WTC11 (cell line): ENCODE measurements around the gene AOC3. TPM values are rescaled to one million over a fixed set of nuclear protein-coding genes. Genes with fewer than 3 reads are reported as not detected.

Experiments
- ATAC-seq: fragments of 200-7000 bp; cut with Tn5 transposase; 2 replicates; pipeline ENCODE4 v1.10.0; 2021; ENCODE audit warnings: mild to moderate bottlenecking, moderate library complexity
- CTCF ChIA-PET: fragments of 300-600 bp; sonication (Branson Sonifier 250); formaldehyde crosslinking; loops from one replicate; lab custom pipeline; 2021; ENCODE audit warnings: antibody characterized with exemption; lab: Charles Lee
- POLR2A ChIA-PET: fragments of 350-600 bp; sonication (Branson Sonifier 250); formaldehyde crosslinking; loops from one replicate; lab custom pipeline; 2021; ENCODE audit warnings: antibody characterized with exemption; lab: Charles Lee
- DNase-seq: peaks from one replicate; pipeline ENCODE4 v3.0.0; 2021; ENCODE audit warnings: low spot score
- H3K27ac Mint-ChIP-seq: 2 replicates; pipeline ENCODE4 v1.8.0; 2021; ENCODE audit warnings: mixed read lengths
- H3K27me3 Mint-ChIP-seq: 2 replicates; pipeline ENCODE4 v1.8.0; 2021; ENCODE audit warnings: low read depth, mild to moderate bottlenecking, moderate library complexity, mixed read lengths
- H3K36me3 Mint-ChIP-seq: 2 replicates; pipeline ENCODE4 v1.8.0; 2021; ENCODE audit warnings: mixed read lengths
- H3K4me1 Mint-ChIP-seq: 2 replicates; pipeline ENCODE4 v1.8.0; 2022; ENCODE audit warnings: mixed read lengths
- H3K4me3 Mint-ChIP-seq: 2 replicates; pipeline ENCODE4 v1.8.0; 2021; ENCODE audit warnings: mild to moderate bottlenecking, moderate library complexity, mixed read lengths
- H3K9me3 Mint-ChIP-seq: 2 replicates; pipeline ENCODE4 v1.8.0; 2021; ENCODE audit warnings: mixed read lengths
- CBFB ChIP-seq: sonication (generic); formaldehyde crosslinking; IDR thresholded peaks from 2 replicates; pipeline ENCODE4 v1.8.1; 2022; ENCODE audit warnings: mild to moderate bottlenecking, low read depth, missing genetic modification reagents
- CTCF ChIP-seq: fragments of 200-600 bp; IDR thresholded peaks from 2 replicates; pipeline ENCODE4 v1.8.0; 2022; ENCODE audit warnings: antibody characterized with exemption
- E2F4 ChIP-seq: sonication (generic); formaldehyde crosslinking; IDR thresholded peaks from 2 replicates; pipeline ENCODE4 v1.8.1; 2022; ENCODE audit warnings: low read depth, mild to moderate bottlenecking, moderate library complexity, missing genetic modification reagents, borderline replicate concordance
- ERG ChIP-seq: fragments of 250-450 bp; sonication (Bioruptor Pico); IDR thresholded peaks from 2 replicates; pipeline ENCODE4 v1.8.0; 2021; ENCODE audit warnings: mild to moderate bottlenecking
- GABPB1 ChIP-seq: sonication (generic); formaldehyde crosslinking; IDR thresholded peaks from 2 replicates; pipeline ENCODE4 v1.8.1; 2023; ENCODE audit warnings: mild to moderate bottlenecking, missing genetic modification reagents
- GTF2I ChIP-seq: fragments of 250-450 bp; sonication (Bioruptor Pico); conservative IDR thresholded peaks from 2 replicates; pipeline ENCODE4 v1.4.0; 2021; ENCODE audit warnings: mild to moderate bottlenecking
- IRF2 ChIP-seq: sonication (generic); formaldehyde crosslinking; IDR thresholded peaks from 2 replicates; pipeline ENCODE4 v1.8.0; 2022; ENCODE audit warnings: low read depth, missing genetic modification reagents, borderline replicate concordance
- MLX ChIP-seq: sonication (generic); formaldehyde crosslinking; IDR thresholded peaks from 2 replicates; pipeline ENCODE4 v1.8.1; 2023; ENCODE audit warnings: mild to moderate bottlenecking, missing genetic modification reagents, moderate library complexity
- NFATC4 ChIP-seq: fragments of 250-450 bp; sonication (Bioruptor Pico); IDR thresholded peaks from 2 replicates; pipeline ENCODE4 v1.9.0; 2021; ENCODE audit warnings: mild to moderate bottlenecking
- NFE2L1 ChIP-seq: sonication (generic); formaldehyde crosslinking; IDR thresholded peaks from 2 replicates; pipeline ENCODE4 v1.8.1; 2023; ENCODE audit warnings: missing genetic modification reagents
- RELA ChIP-seq: sonication (generic); formaldehyde crosslinking; IDR thresholded peaks from 2 replicates; pipeline ENCODE4 v1.8.1; 2022; ENCODE audit warnings: missing genetic modification reagents, mild to moderate bottlenecking, borderline replicate concordance
- SP1 ChIP-seq: sonication (generic); formaldehyde crosslinking; conservative IDR thresholded peaks from 2 replicates; pipeline ENCODE4 v1.8.1; 2022; ENCODE audit warnings: missing genetic modification reagents
- TEAD4 ChIP-seq: sonication (generic); formaldehyde crosslinking; IDR thresholded peaks from 2 replicates; pipeline ENCODE4 v1.8.0; 2022; ENCODE audit warnings: mild to moderate bottlenecking, missing genetic modification reagents
- ZBTB21 ChIP-seq: sonication (generic); formaldehyde crosslinking; IDR thresholded peaks from 2 replicates; pipeline ENCODE4 v1.8.1; 2023; ENCODE audit warnings: mild to moderate bottlenecking, missing genetic modification reagents, borderline replicate concordance
- ZNF232 ChIP-seq: sonication (generic); formaldehyde crosslinking; IDR thresholded peaks from 2 replicates; pipeline ENCODE4 v1.8.0; 2022; ENCODE audit warnings: mild to moderate bottlenecking, missing genetic modification reagents
- ZNF423 ChIP-seq: fragments of 250-450 bp; sonication (Bioruptor Pico); IDR thresholded peaks from 2 replicates; pipeline ENCODE4 v2.1.2; 2022; ENCODE audit warnings: mild to moderate bottlenecking, moderate library complexity
- total RNA-seq: library from RNA; stranded (reverse); gene quantifications from 3 replicates; pipeline ENCODE4 v1.2.3, GENCODE V29; 2021
- TF ChIP-seq, protein P1 (sequence below): sonication (generic); formaldehyde crosslinking; IDR thresholded peaks from 2 replicates; pipeline ENCODE4 v1.8.1; 2022; ENCODE audit warnings: mild to moderate bottlenecking, missing genetic modification reagents, moderate library complexity, borderline replicate concordance
- TF ChIP-seq, protein P2 (sequence below): sonication (generic); formaldehyde crosslinking; IDR thresholded peaks from 2 replicates; pipeline ENCODE4 v1.8.0; 2023; ENCODE audit warnings: mild to moderate bottlenecking, missing genetic modification reagents
- TF ChIP-seq, protein P3 (sequence below): fragments of 250-450 bp; sonication (Bioruptor Pico); IDR thresholded peaks from 2 replicates; pipeline ENCODE4 v2.1.2; 2022; ENCODE audit warnings: mild to moderate bottlenecking, moderate library complexity

Gene AOC3
- total RNA-seq, 1 experiment from 2014 or later: 7.6 TPM

- H3K9me3 Mint-ChIP-seq: no peaks in the 10 kb centered on the region
- TF ChIP-seq, protein P1, sequence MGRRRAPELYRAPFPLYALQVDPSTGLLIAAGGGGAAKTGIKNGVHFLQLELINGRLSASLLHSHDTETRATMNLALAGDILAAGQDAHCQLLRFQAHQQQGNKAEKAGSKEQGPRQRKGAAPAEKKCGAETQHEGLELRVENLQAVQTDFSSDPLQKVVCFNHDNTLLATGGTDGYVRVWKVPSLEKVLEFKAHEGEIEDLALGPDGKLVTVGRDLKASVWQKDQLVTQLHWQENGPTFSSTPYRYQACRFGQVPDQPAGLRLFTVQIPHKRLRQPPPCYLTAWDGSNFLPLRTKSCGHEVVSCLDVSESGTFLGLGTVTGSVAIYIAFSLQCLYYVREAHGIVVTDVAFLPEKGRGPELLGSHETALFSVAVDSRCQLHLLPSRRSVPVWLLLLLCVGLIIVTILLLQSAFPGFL (CRISPR knock-in tag): no peak
- no peak for TF ChIP-seq IRF2 (CRISPR knock-in tag)
- TF ChIP-seq ZBTB21: no peak
- no peak overlapping the region for H3K4me3 Mint-ChIP-seq
- no peak overlapping the region for H3K27ac Mint-ChIP-seq
- DNase-seq: no peak
- peaks cover 16% of the 10 kb centered on the region for H3K4me1 Mint-ChIP-seq
- H3K27me3 Mint-ChIP-seq: peaks cover 27% of the 10 kb centered on the region
- CTCF ChIA-PET: no interaction called here
- H3K36me3 Mint-ChIP-seq: peaks cover 3% of the 10 kb centered on the region; the same call in 1 of the 2 replicates
- POLR2A ChIA-PET: no interaction called here
- no peak for ATAC-seq
These were observed 20.0 kb upstream of the AOC3 start for GRCh38 chr17:42830971-42831370.

GRCh38 chr17:42832213-42832933, 18.6 kb upstream of the AOC3 start:
- DNase-seq (no peak), ATAC-seq (peak; percentile 25)
- TF ChIP-seq GABPB1 (CRISPR knock-in tag) (peak; percentile 45; the same call in 1 of the 2 replicates), CBFB (CRISPR knock-in tag) (no peak), NFE2L1 (no peak)
- ChIA-PET CTCF (interaction anchor here (1.2 to 3.8 kb wide), 2 partner anchors 8 to 12 kb away, joined by 3 to 19 read pairs; partner anchors contain the start of gene BECN1), POLR2A (interaction anchor here (1.4 kb wide), 1 partner anchor 13 kb away, joined by 3 read pairs; no protein-coding TSS in a partner anchor)
- H3K4me3 Mint-ChIP-seq: peak overlapping the region; percentile 93
- no peaks in the 10 kb centered on the region for H3K9me3 Mint-ChIP-seq
- peaks cover 10% of the 10 kb centered on the region; the same call in 1 of the 2 replicates for H3K36me3 Mint-ChIP-seq
- peaks cover 21% of the 10 kb centered on the region for H3K27me3 Mint-ChIP-seq
- H3K27ac Mint-ChIP-seq: peak overlapping the region; percentile 97
- H3K4me1 Mint-ChIP-seq: peaks cover 16% of the 10 kb centered on the region

DNA sequence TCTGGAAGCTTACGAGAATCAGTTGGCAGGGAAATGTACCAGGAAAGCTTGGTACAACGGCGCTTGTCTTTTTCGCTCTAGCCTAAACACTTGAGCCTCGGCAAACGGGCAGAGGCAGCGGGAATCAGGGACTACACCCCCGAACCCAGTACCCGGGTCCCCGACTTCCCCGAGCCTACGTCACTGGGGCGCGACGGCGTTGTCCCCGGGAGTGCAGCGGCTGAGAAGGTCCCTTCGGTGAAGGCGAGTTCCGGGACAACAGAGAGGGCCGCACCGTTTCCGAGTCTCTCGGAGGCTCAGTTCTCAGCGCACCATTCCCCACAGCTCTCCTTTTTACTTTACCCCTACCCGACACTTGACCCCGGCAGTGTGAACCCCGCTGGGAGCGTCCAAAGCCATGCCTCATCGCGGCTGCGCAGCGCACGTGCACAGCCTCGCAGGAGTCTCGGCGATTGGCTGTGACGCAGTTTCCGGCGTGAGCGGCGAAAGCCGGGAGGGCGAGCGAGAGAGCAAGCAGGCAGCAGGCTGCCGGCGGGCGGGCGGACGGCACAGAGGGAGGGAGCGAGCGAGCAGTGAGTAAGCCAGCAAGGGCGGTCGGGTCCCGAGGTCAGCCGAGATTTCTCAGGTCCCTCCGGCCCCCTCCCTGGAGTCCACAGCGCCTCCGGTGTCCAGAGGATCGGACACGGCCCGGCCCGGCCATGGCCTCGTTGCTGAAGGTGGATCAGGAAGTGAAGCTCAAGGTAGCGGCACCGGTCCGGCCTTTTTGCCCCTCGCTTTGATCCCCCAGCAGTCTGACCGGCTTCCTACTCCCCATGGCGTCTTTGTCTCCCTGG, 17.8 kb upstream of the AOC3 start, which contains the start of gene PSME3:
Gene PSME3 (plus strand): TSS at position 464 of the 833 bp plus-strand sequence. CDS start 235 bp downstream, at position 699.
- H3K9me3 Mint-ChIP-seq: no peaks in the 10 kb centered on the region
- H3K4me1 Mint-ChIP-seq: peaks cover 16% of the 10 kb centered on the region
- peak within 1 kb of the TSS; percentile 93 for H3K4me3 Mint-ChIP-seq
- H3K27me3 Mint-ChIP-seq: peaks cover 14% of the 10 kb centered on the region
- DNase-seq (peak; percentile 91), ATAC-seq (peak; percentile 86)
- H3K27ac Mint-ChIP-seq: peak within 1 kb of the TSS; percentile 97
- H3K36me3 Mint-ChIP-seq: peaks cover 17% of the 10 kb centered on the region
- ChIA-PET POLR2A (interaction anchor here (1.0 to 1.4 kb wide), 3 partner anchors 12 to 165 kb away, joined by 3 read pairs; partner anchors contain the start of genes AOC3 and RPL27), CTCF (interaction anchor here (0.9 to 3.8 kb wide), 6 partner anchors 9 to 153 kb away, joined by 3 to 19 read pairs (median 5); partner anchors contain the start of gene BECN1)
- no peak for TF ChIP-seq TEAD4 (CRISPR knock-in tag)
- TF ChIP-seq RELA (CRISPR knock-in tag): 0 out of 2 replicates have a peak, but pooled peaks have one; percentile 79
- no peak for TF ChIP-seq CTCF
- no peak for TF ChIP-seq GTF2I (CRISPR knock-in tag)
- no peak for TF ChIP-seq ZNF232 (CRISPR knock-in tag)
- TF ChIP-seq E2F4: no peak
- TF ChIP-seq SP1 (CRISPR knock-in tag): no peak
- TF ChIP-seq NFATC4 (CRISPR knock-in tag): no peak
- TF ChIP-seq, protein P2, sequence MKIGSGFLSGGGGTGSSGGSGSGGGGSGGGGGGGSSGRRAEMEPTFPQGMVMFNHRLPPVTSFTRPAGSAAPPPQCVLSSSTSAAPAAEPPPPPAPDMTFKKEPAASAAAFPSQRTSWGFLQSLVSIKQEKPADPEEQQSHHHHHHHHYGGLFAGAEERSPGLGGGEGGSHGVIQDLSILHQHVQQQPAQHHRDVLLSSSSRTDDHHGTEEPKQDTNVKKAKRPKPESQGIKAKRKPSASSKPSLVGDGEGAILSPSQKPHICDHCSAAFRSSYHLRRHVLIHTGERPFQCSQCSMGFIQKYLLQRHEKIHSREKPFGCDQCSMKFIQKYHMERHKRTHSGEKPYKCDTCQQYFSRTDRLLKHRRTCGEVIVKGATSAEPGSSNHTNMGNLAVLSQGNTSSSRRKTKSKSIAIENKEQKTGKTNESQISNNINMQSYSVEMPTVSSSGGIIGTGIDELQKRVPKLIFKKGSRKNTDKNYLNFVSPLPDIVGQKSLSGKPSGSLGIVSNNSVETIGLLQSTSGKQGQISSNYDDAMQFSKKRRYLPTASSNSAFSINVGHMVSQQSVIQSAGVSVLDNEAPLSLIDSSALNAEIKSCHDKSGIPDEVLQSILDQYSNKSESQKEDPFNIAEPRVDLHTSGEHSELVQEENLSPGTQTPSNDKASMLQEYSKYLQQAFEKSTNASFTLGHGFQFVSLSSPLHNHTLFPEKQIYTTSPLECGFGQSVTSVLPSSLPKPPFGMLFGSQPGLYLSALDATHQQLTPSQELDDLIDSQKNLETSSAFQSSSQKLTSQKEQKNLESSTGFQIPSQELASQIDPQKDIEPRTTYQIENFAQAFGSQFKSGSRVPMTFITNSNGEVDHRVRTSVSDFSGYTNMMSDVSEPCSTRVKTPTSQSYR: 0 out of 2 replicates have a peak, but pooled peaks have one; percentile 40
- TF ChIP-seq ERG (CRISPR knock-in tag): no peak
- TF ChIP-seq, protein P3, sequence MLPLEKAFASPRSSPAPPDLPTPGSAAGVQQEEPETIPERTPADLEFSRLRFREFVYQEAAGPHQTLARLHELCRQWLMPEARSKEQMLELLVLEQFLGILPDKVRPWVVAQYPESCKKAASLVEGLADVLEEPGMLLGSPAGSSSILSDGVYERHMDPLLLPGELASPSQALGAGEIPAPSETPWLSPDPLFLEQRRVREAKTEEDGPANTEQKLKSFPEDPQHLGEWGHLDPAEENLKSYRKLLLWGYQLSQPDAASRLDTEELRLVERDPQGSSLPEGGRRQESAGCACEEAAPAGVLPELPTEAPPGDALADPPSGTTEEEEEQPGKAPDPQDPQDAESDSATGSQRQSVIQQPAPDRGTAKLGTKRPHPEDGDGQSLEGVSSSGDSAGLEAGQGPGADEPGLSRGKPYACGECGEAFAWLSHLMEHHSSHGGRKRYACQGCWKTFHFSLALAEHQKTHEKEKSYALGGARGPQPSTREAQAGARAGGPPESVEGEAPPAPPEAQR (CRISPR knock-in tag): no peak
- no peak for TF ChIP-seq MLX
- no peak for TF ChIP-seq ZNF423 (CRISPR knock-in tag)
